Stomach (tissue), 4 donors: Measurements from ENCODE around the gene CACTIN.

ENCODE experiments used
- EP300 ChIP-seq: sonication (generic); formaldehyde crosslinking; IDR thresholded peaks from one replicate; pipeline ENCODE4 v1.6.1; 2017; ENCODE audit warnings: antibody characterized with exemption
- POLR2A ChIP-seq, 4 donors: fragments of 450-650 bp; IDR thresholded peaks; one replicate each; pipeline ENCODE4 v1.6.1; 2016; ENCODE audit warnings: antibody characterized with exemption in 4 of 4, control low read depth in 2 of 4, mild to moderate bottlenecking in 1 of 4, moderate library complexity in 1 of 4

DNA sequence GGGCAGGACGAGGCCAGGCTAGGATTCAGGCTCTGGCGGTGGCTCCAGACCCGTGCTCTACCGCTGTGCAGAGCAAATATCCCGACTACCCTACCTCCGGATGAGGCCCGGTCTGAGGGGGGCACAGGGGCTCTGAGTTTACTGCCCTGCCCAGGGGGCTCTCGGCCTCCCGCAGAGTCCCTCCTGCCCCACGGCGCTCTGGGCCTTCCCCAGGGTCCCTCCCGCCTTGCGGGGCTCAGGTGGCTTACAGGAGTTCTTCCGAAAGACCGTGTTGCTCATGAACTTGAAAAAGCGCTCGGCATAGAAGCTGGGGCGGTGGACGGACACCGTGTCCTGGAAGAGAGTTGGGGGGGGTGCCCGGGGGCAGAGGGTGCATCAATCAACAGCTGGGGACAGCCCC is 19.1 kb upstream of the CACTIN start:
- no peak for TF ChIP-seq POLR2A (IDR thresholded peaks at IDR 0.05)
- no peak for TF ChIP-seq EP300
